GM08714 (cell line): ENCODE data around the gene BACE2.

Source experiments
- H3K4me3 ChIP-seq: fragments of 200-500 bp; sonication (Bioruptor generic); 2 replicates; pipeline ENCODE4 v1.5.1; 2014; ENCODE audit warnings: mild to moderate bottlenecking, low read length, inconsistent platforms
- ZNF274 ChIP-seq: IDR thresholded peaks from 2 replicates; pipeline ENCODE4 v1.6.1; 2012; ENCODE audit warnings: mild to moderate bottlenecking, low read depth, low read length

BACE2 gene

DNA sequence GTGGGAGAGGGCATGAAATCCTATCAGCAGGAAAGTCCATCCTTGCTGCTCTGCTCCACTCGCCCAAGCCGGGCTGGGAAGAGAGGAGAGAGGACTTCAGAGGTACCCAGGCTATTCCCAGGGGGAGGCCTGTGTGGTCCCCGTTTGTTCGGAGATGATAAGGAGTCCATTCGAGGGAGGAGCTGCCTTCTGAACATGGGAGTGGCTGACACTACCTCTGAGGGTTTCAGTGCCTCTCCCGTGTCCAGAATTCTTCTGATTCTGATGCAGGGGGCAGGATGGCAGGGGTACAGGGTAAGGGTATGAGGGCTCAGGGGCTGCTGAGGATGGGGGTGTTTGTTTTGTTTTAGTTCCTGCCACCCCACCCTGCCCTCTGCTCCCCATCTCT lies 40.4 kb downstream of the BACE2 start:
- no peak for TF ChIP-seq ZNF274
- no peak overlapping the region for H3K4me3 ChIP-seq

DNA sequence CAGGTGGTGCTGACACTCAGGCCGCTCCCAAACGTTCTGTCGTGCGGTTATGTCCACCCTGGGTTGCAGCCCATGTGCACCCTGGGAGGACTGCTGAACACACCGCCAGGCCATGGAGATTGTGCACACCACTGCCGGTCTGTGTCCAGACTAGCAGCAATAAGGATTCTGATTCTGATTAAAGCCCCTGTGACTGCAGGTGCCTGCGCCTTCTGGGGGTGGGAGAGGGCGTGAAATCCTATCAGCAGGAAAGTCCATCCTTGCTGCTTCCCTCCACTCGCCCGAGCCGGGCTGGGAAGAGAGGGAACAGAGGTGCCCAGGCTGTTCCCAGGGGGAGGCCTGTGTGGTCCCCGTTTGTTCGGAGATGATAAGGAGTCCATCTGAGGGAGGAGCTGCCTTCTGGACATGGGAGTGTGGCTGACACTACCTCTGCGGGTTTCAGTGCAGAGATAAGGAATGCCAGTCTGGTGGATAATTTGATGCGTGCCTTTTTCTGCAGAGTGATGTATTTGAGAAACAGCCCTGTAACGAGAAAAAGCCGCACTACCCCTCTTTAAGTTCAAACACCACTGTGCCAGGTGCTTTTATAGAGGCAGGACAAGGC lies 41.2 kb downstream of the BACE2 start:
- no peak for TF ChIP-seq ZNF274
- no peak overlapping the region for H3K4me3 ChIP-seq

DNA sequence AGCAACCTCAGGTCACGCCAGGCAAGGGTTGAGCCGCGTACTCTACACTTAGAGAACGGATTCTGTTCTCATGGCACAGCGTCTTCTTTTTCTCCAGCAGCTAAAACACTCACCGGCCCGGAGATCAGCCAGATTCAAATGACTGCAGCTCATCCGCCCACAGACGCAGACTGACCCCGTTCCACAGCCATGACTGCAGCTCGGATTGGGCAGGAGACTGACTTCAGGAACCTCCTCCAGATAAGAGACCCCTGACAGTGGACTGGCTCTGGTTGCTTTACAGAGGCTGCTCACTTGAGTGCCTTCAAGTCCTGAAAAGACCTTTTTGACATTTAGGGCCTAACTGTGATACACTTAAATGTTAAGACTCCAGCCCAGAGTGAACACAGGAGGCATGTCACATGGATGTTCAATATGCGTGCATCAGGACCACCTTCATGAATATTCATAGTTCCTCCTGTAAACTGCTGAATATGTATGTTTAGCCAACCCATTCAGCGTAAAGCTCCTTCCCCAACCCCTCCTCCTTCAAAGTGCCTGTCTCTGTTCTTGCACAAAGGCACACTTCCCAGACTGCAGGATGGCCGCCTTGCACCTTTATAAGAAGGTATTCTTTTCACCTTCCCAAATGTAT lies 42.6 kb downstream of the BACE2 start:
- no peak for TF ChIP-seq ZNF274
- no peak overlapping the region for H3K4me3 ChIP-seq

DNA sequence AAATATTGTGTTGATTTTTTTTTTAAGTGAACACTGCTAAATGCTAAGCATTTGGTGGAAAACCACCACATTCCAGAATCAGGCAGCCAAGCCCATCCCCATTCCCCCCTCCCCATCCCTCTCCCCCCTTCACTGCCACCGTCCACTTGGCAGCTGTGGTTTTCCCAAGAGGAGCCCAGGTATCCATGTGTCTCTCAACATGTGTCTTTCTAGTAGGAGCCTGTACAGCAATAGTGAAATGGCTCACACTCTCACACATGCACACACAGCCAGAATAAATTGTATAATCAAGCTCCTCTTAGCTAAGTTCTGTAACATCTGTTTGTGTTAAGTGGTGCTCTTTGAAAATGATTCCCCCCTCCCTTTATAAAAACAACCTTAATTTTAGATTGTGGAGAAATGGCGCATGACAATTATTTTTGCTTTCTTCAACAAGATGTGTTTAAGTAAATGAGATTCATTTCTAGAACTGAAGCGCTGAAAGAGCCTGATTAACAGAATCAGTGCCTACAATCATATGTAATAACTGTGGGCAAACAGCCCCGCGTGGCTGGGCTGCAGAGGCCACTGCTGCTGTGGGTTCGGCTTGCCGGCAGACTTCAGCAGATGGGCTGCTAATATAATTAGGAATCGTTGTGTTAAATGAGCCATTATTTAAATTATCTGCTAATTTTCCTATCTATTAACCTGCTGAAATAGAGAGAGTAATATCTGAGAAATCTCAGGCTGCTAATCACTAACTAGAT lies 43.3 kb downstream of the BACE2 start:
- no peak overlapping the region for H3K4me3 ChIP-seq
- TF ChIP-seq ZNF274, result no peak

DNA sequence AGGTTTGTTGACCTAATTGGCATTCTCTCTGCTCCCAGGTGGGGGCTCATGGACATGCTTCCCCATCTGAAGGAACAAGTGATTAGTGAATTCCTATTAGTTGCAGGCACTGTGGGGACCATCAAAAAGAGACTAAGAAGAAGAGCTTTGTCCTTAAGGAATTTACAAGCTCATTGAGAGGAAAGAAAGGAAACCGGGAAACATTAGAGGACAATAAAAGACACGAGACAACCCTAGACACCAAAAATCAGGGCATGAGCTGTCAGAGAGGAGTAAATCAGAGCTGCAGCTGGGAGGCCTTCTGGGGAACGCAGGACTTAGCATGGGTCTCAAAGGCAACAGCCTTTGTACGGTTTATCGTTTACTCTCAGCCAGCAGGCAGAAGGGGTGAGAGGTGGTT lies 45.1 kb downstream of the BACE2 start:
- no peak for TF ChIP-seq ZNF274

DNA sequence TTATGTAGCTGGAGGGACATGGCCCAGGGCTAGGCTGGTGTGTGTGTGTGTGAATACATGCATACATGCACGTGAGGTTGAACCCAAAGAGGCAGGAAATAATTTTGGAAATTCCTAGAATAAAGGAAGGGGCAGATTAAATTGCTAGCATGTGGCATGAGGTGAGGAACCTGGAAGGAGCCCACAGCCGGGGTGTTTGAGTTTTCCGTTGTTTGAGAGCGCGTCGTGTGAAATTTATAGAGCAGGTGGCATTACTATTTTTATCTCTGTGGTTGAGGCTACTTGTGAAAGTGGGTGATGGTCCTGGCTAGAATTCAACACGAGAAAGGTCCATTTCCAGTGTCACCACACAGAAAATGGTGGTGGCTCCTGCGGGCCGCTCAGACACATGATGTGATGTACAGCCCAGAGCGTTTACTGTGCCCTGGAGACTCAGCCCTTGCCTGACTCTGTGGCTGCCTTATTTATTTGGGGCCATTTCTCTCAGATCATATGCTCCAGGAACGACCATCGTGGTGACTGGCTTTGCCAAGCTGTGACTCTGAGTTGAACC lies 48.0 kb downstream of the BACE2 start:
- H3K4me3 ChIP-seq, result no peak overlapping the region
- no peak for TF ChIP-seq ZNF274

More for the DNA sequence above, 45.1 kb downstream of the BACE2 start:
- no peak overlapping the region for H3K4me3 ChIP-seq

DNA sequence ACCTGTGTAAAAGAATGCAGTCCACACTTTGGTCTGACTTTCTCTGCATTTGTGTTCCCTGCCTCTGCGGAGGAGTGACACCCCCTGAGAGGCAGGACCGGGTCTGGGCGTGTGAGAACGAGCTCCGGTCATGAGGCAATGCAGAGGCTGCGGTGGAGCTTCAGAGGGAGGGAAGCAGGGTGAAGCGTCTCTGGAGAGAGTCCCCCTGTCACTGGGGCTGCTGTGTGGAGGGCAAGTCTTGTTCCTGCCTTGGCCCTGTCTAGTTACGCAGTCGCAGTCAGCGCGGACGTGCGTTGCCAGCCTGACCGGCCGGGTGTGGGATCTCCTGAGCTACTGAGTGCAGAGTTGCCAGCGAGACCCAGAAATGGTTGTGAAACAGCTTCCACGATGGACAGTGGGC lies 48.5 kb downstream of the BACE2 start:
- no peak overlapping the region for H3K4me3 ChIP-seq
- TF ChIP-seq ZNF274, result no peak

DNA sequence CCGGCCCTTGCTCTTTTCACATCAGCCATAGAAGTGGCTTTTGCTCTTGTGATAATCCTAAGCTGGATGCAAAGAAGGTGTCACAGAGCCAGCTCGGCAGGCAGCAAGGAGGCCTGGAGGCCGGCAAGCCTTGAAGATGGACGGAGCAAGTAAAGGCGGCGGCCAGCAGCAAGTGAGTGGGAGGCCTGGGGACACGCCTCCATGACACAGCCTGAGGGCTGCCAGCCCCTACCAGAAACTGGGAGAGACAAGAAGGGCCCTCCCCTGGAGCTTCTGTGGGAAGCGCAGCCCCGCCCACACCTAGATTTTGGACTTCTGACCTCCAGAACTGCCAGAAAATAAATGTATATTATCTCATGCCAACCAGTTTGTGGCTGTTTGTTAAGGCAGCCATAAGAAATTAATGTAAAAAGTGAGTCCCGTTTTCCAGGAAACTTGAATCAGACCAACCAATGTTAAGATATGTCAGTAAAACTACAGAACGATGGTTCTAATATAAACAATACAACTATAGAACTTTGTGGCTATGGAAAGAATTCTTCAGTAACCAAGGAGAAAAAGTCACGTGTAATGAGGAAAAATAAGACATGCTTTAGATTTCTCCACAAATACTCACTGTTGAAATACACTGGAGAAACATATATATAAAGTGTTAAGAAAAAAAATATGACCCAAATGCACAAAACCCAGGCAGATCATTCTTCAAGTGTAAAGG lies 49.9 kb downstream of the BACE2 start:
- TF ChIP-seq ZNF274, result no peak
- H3K4me3 ChIP-seq, result no peak overlapping the region

DNA sequence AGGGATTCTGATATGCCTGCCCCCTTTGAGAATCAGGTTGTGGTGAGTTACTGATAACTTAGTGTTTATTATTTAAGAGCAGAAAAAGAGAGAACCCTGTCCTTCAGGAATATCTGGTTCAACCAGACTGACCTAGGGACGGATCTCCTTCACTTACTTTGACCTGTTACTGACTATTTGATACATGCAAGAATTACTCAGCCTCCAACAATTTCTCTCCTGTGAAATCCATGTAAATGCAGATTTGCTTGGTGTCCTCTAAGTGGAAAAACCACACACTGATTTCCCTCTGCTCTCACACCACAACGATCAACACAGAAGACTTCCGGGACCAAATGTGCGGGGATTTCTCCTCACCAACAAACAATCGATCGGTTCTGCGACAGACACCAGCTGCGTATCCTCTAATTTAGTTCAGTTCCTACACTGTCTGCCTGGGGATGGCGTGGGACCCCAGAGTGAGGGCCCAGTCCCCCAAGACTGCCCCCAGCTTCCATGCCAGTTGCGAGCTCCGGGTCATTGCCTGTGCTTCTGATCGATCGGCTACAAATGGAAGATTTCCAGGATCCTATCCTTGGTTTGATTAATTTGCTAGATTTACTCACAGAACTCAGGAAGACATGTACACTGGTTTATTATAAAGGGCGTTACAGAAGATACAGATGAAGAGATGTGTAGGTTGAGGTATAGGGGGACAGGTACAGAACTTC lies 51.7 kb downstream of the BACE2 start:
- no peak overlapping the region for H3K4me3 ChIP-seq
- no peak for TF ChIP-seq ZNF274

DNA sequence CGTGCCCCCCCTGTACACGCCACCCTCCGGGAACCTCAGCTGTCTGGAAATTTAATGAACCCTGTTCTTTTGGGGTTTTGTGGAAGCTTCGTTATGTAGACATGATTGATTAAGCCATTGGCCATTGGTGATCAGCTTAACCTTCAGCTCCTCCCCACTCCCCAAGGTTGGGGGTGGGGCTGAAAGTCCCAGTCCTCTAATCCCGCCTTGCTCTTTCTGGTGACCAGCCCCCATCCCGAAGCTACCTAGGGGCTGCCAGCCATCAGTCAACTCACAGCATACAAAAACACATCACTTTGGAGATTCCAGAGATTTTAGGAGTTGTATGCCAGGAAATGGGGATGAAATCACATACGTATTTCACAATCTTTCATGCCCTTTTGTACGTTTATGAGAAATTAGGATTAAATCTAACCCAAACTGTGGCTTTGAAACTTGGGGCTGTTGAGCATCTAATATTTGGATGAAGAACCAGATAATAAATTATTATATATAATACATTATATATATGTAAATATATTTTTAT lies 52.3 kb downstream of the BACE2 start:
- no peak for TF ChIP-seq ZNF274
- no peak overlapping the region for H3K4me3 ChIP-seq

DNA sequence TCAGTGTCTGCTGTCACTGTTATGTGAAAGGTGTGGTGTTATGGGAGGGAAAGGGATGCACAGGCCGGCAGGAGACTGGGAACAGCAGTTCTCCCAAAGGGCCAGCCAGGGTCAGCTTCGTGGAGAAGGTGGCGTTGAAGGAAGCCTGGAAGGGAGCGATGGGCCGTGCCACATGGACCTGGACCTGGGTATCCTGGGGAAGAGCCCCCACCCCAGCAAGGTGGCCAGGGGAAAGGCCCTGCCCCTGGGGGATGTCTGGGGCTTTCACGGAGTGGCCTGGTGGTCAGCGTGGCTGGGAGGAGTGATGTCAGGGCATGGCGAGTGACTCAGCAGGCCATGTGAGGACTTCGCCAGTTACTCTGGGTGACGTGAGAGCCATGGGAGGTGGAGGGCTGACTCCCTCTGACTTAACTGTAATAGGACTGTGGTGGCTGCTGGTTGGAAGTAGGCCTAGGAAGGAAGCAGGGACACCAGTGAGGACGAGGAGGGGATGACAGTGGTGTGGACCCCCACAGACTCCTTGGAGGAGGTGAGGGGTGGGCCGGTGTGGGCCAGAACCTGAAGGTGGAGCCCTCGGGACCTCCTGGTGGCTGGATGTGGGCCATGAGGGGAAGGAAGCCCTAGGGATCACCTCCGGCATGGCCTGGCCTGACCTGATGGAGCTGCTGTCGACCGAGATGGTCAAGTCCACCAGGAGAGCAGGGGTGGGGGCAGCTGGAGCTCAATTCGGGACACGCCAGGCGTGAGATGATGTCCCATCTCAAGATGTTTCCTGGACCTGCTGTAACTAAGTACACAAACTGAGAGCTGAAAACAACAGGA lies 54.5 kb downstream of the BACE2 start:
- no peak for TF ChIP-seq ZNF274
- H3K4me3 ChIP-seq, result no peak overlapping the region

DNA sequence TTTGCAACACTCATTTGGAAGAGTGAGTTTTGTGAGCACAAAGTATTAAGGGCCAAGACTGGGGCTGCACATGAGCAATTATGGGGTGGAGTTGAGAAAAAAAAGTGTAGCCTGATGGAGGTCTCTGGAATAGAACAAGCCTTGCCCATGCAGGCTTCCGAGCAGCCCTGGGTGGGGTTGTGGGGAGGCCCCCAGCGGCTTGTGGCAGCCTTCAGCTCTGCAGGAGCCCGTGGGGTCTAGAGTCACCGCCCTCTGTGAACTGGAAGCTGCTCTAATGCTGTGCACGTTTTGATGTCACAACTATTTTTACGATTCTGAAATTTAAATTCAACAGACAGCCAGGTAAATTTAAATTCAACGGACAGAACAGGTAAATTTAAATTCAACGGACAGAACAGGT lies 58.9 kb downstream of the BACE2 start:
- H3K4me3 ChIP-seq, result no peak overlapping the region

DNA sequence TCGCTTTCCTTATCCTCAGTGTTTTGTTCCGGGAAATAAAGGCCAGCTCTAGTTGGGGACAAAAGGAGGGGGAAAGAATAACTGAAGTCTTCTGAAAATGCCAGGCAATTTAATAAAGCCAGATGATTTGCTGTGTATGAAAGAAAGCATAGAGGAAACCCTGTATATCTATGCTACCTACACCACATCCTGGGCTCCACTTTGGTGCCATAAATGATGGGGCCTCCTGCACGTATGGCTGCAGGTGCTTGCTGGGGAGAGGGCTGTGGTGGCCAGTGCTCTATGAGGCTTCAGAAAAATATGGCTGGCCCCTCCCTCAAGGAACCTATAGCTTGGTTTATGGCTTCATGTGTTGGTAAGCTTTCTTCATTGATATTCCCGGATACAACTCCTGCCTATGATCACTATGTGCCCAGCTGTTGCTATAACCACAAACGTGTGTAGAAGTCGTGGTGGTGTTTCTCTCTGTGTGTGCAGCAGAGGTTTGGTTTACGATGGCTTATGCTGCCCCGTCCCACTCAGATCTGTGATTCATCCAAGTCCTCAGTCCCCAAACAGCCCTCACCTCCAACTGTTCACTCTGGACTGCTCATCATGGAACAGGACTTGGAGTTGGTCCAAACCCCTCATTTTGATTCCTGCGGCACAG lies 59.5 kb downstream of the BACE2 start:
- TF ChIP-seq ZNF274, result no peak
- H3K4me3 ChIP-seq, result no peak overlapping the region

More for the DNA sequence above, 58.9 kb downstream of the BACE2 start:
- no peak for TF ChIP-seq ZNF274
